GM13977 (cell line): ENCODE results near the gene AKR1C2.
"Not testable (repeated sequence)": the region's sequence is repeated elsewhere in the genome, so short reads cannot be mapped to it uniquely, and the experiment has no call there.

Experiments
- DNase-seq: peaks from one replicate; pipeline ENCODE4 v3.0.0; 2012; ENCODE audit warnings: low spot score
- CTCF ChIP-seq: IDR thresholded peaks from 2 replicates; pipeline ENCODE4 v1.5.1; 2012; ENCODE audit warnings: mild to moderate bottlenecking, control low read depth; ENCODE audit not compliant: insufficient read depth; ENCODE audit errors: extremely low read depth, missing control alignments
- in situ Hi-C: fragments of 300-500 bp; cut with MboI; formaldehyde crosslinking; loops from one replicate; pipeline ENCODE4 v1.12.0; 2022; ENCODE audit warnings: low sequenced_read_pairs, low pct_unique_long_range_greater_than_20kb, mixed read lengths, inconsistent platforms; ENCODE audit not compliant: unreplicated experiment

AKR1C2 gene

DNA sequence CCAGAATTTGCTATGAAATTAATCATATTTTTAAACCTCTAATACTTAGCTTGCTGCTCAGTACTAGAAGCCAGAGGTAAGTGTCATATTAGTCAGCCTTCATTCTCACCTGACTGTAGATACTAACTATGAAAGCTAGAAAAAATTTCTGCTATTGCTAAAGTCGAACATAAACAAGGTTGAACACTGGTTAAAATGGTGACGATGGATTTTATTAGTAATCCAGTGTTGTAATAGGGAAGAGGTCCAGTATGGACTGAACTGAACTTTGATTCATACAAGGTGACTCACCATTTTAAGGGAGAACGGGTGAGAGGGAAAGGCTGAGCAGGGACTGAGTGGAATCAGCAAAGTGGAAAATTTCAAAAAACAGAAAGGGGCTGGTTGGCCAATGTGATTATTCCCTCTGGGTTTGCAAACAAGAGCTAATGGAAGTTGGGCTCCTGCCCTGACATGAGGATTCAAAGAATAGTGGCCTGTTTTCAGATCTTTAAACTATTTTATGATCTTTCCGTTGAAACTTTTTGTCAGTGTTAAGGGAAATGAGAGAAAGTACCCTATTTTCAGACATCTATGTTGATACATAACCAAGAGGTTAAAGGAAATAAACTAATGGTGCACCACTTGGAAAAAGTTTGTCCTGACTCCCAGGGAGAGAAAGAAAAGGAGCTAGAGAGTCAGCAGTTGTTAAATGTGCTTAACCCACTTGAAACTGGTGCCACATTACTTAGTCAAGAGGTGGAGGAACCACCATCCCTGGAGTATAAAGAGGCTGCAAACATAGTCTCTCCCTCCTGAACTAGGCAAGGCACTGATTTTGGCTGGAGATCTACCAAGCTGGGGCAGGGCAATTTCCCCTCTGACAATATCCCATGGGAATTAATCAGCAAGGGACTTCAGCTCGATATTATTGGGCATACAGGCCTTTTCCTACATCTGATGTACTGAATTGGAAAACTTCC, 55.7 kb downstream of the AKR1C2 start:
- in situ Hi-C loops = no loop called here
- DNase-seq = no peak
- TF ChIP-seq CTCF = no peak

GRCh38 chr10:4947039-4947634, 56.5 kb downstream of the AKR1C2 start:
- TF ChIP-seq CTCF = no peak
- in situ Hi-C loops = no loop called here
- DNase-seq = no peak

DNA sequence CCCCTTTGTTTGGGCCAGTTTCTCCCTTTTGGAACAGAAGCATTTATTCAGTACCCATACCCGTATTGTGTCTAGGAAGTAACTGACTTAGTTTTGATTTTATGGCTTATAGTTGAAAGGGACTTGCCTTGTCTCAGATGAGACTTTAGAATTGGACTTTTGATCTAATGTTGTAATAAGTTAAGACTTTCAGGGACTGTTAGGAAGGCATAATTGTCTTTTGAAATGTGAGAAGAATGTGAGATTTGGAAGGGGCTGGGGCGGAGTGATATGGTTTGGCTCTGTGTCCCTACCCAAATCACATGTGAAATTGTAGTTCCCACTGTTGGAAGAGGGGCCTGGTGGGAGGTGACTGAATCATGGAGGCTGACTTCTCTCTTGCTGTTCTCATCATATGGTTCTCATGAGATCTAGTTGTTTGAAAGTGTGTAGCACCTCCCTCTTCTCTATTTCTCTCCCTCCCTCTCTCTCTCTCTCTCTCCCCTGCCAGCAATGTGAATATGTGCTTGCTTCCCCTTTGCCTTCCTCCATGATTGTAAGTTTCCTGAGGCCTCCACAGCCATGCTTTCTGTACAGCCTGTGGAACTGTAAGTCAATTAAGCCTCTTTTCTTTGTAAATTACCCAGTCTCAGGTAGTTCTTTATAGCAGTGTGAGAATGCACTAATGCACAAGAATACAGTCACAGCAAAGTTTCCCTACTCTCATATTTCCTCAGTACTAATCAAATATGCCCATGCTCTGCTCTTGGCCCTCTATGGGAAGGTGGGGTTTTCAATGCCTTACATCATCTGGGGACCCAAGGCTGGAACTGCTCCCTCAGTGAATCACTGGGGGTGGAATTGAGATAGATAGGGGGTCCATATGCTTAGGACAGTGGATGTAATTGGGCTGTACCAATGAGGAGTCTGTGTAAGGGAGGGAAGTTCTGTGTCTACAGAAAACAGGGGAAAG, 57.6 kb downstream of the AKR1C2 start:
- in situ Hi-C loops = no loop called here
- DNase-seq = no peak
- TF ChIP-seq CTCF = no peak

GRCh38 chr10:4944841-4945240, 58.8 kb downstream of the AKR1C2 start:
- no peak for TF ChIP-seq CTCF
- in situ Hi-C loops = no loop called here
- DNase-seq = no peak

DNA sequence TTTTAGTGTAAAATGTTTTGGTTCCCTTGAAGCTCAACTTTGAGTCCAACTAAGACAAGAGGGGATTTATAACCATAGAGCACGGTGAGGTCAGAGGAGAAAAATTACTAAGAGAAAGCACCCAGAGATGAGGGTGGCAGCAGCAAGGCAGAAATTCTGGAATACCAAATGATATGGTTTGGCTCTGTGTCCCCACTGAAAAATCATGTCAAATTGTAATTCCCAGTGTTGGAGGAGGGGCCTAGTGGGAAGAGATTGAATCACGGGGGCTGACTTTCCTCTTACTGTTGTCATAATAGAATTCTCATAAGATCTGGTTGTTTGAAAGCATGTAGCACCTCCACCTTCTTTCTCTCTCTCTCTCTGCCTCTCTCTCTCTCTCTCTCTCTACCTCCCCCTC, 59.8 kb downstream of the AKR1C2 start:
- TF ChIP-seq CTCF = no peak
- no peak for DNase-seq
- in situ Hi-C loops = no loop called here

- DNase-seq, in situ Hi-C loops: not testable (repeated sequence)
Observed at GRCh38 chr10:4943416-4943815, 60.2 kb downstream of the AKR1C2 start.

DNA sequence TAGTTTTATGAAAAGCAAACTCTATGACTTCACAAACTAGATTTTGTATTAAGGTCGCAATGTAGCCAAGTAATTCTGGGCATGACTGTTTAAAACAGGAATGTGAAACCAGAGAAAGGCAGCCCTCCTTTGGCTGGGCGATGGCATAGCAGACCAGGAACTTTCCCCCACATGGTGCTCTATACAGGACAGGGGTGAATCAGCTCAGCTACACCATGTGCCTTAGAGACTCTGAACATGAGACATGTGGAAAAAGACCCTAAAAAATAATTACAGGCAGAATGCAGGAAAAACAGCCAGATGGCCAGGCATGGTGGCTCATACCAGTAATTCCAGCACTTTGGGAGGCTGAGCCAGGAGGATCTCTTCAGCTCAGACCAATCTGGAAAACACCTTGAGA, 60.7 kb downstream of the AKR1C2 start:
- DNase-seq, in situ Hi-C loops: not testable (repeated sequence)
